OCI-LY3 (cell line): ENCODE data around the gene NKD2.
"Not testable (repeated sequence)": the region's sequence is repeated elsewhere in the genome, so short reads cannot be mapped to it uniquely, and the experiment has no call there.

Experiments
- H2AFZ ChIP-seq: fragments of 200-600, 300-600 bp; shearing (Covaris generic); 2 replicates; pipeline ENCODE4 v1.6.0; 2014; ENCODE audit warnings: antibody characterized with exemption, low read depth, low read length
- H3K27ac ChIP-seq: fragments of 200-600, 300-600 bp; sonication (generic); 2 replicates; pipeline ENCODE4 v1.5.1; 2014; ENCODE audit warnings: mild to moderate bottlenecking, low read length, moderate library complexity, mixed read lengths
- H3K27me3 ChIP-seq: fragments of 200-600, 300-600 bp; sonication (generic); 2 replicates; pipeline ENCODE4 v1.6.1; 2014; ENCODE audit warnings: low read depth, low read length, mixed read lengths
- H3K36me3 ChIP-seq: fragments of 200-600, 300-600 bp; sonication (generic); replicated peaks from 2 replicates; pipeline ENCODE3; 2014; ENCODE audit warnings: low read depth, low read length, mixed read lengths
- H3K4me1 ChIP-seq: fragments of 300-600, 200-600 bp; sonication (generic); 2 replicates; pipeline ENCODE4 v1.6.1; 2014; ENCODE audit warnings: low read length, mixed read lengths
- H3K4me2 ChIP-seq: fragments of 200-600, 300-600 bp; sonication (generic); 2 replicates; pipeline ENCODE4 v1.6.1; 2014; ENCODE audit warnings: low read length, mixed read lengths
- H3K4me3 ChIP-seq: fragments of 300-600, 200-600 bp; sonication (generic); 2 replicates; pipeline ENCODE4 v1.5.1; 2014; ENCODE audit warnings: antibody characterized with exemption, mild to moderate bottlenecking, low read length, moderate library complexity
- H3K79me2 ChIP-seq: fragments of 300-600, 200-600 bp; shearing (Covaris generic); 2 replicates; pipeline ENCODE4 v1.6.1; 2014; ENCODE audit warnings: mild to moderate bottlenecking, low read length, mixed read lengths
- H3K9ac ChIP-seq: fragments of 300-600, 200-600 bp; shearing (Covaris generic); 2 replicates; pipeline ENCODE4 v1.6.0; 2014; ENCODE audit warnings: mild to moderate bottlenecking, low read length, moderate library complexity
- H3K9me3 ChIP-seq: fragments of 200-600, 300-600 bp; shearing (Covaris generic); 2 replicates; pipeline ENCODE4 v1.6.1; 2014; ENCODE audit warnings: low read length, mixed read lengths; ENCODE audit not compliant: insufficient read depth
- H4K20me1 ChIP-seq: fragments of 200-600, 300-600 bp; sonication (generic); 2 replicates; pipeline ENCODE4 v1.6.1; 2016; ENCODE audit warnings: low read length, mixed read lengths; ENCODE audit not compliant: insufficient read depth
- CTCF ChIP-seq: fragments of 200-600, 300-600 bp; sonication (generic); IDR thresholded peaks from 2 replicates; pipeline ENCODE4 v1.5.1; 2014; ENCODE audit warnings: antibody characterized with exemption, low read length, low read depth
- EZH2phosphoT487 ChIP-seq: fragments of 200-600 bp; shearing (Covaris generic); IDR thresholded peaks from 2 replicates; pipeline ENCODE4 v1.6.1; 2018; ENCODE audit warnings: antibody characterized with exemption, mixed run types, low read depth

The NKD2 gene

GRCh38 chr5:966345-966710 lies 42.3 kb upstream of the NKD2 start:
- Histone ChIP-seq H3K27me3 (0 out of 2 replicates have a peak, but pooled peaks cover 7% of the 10 kb centered on the region), H2AFZ (no peak overlapping the region), H3K4me2 (no peak overlapping the region), H3K27ac (no peak overlapping the region), H4K20me1 (no peaks in the 10 kb centered on the region), H3K79me2 (no peaks in the 10 kb centered on the region), H3K9ac (no peak overlapping the region), H3K4me3 (no peak overlapping the region), H3K9me3 (no peaks in the 10 kb centered on the region), H3K36me3 (no peaks in the 10 kb centered on the region), H3K4me1 (no peaks in the 10 kb centered on the region)
- no peak for TF ChIP-seq EZH2phosphoT487
- no peak for TF ChIP-seq CTCF

- no peaks in the 10 kb centered on the region for H3K79me2 ChIP-seq
- H3K9ac ChIP-seq, result no peak overlapping the region
- no peak for TF ChIP-seq EZH2phosphoT487
- TF ChIP-seq CTCF, result no peak
- H3K36me3 ChIP-seq, result no peaks in the 10 kb centered on the region
- no peaks in the 10 kb centered on the region for H3K4me1 ChIP-seq
- no peak overlapping the region for H3K27ac ChIP-seq
- no peak overlapping the region for H3K4me2 ChIP-seq
- H4K20me1 ChIP-seq, result no peaks in the 10 kb centered on the region
- no peak overlapping the region for H3K4me3 ChIP-seq
- 0 out of 2 replicates have a peak, but pooled peaks cover 7% of the 10 kb centered on the region for H3K27me3 ChIP-seq
- H2AFZ ChIP-seq, result no peak overlapping the region
- H3K9me3 ChIP-seq, result no peaks in the 10 kb centered on the region
Measured at GRCh38 chr5:966941-967340, 41.7 kb upstream of the NKD2 start.

- H3K27me3 ChIP-seq, result 0 out of 2 replicates have a peak, but pooled peaks cover 7% of the 10 kb centered on the region
- no peak for TF ChIP-seq EZH2phosphoT487
- TF ChIP-seq CTCF, result no peak
Measured at GRCh38 chr5:968881-969280, 39.7 kb upstream of the NKD2 start.

GRCh38 chr5:969408-969839 lies 39.2 kb upstream of the NKD2 start:
- H3K4me1 ChIP-seq, result no peaks in the 10 kb centered on the region
- H3K27ac ChIP-seq, result no peak overlapping the region
- H3K4me2 ChIP-seq, result no peak overlapping the region
- H3K79me2 ChIP-seq, result no peaks in the 10 kb centered on the region
- no peak overlapping the region for H2AFZ ChIP-seq
- TF ChIP-seq EZH2phosphoT487 (no peak), CTCF (no peak)
- H3K9ac ChIP-seq, result no peak overlapping the region
- H3K9me3 ChIP-seq, result no peaks in the 10 kb centered on the region
- H4K20me1 ChIP-seq, result no peaks in the 10 kb centered on the region
- H3K27me3 ChIP-seq, result 0 out of 2 replicates have a peak, but pooled peaks cover 7% of the 10 kb centered on the region
- H3K4me3 ChIP-seq, result no peak overlapping the region
- H3K36me3 ChIP-seq, result no peaks in the 10 kb centered on the region

More at GRCh38 chr5:968881-969280, 39.7 kb upstream of the NKD2 start:
- no peaks in the 10 kb centered on the region for H3K4me1 ChIP-seq
- H3K9me3 ChIP-seq, result no peaks in the 10 kb centered on the region
- no peaks in the 10 kb centered on the region for H4K20me1 ChIP-seq
- H2AFZ ChIP-seq, result no peak overlapping the region
- H3K4me3 ChIP-seq, result no peak overlapping the region
- H3K36me3 ChIP-seq, result no peaks in the 10 kb centered on the region
- H3K4me2 ChIP-seq, result no peak overlapping the region
- H3K9ac ChIP-seq, result no peak overlapping the region
- H3K27ac ChIP-seq, result no peak overlapping the region
- no peaks in the 10 kb centered on the region for H3K79me2 ChIP-seq

- not testable (repeated sequence) for H3K27ac ChIP-seq, H3K4me1 ChIP-seq, H4K20me1 ChIP-seq, H3K79me2 ChIP-seq, H3K36me3 ChIP-seq, H3K9me3 ChIP-seq, H3K9ac ChIP-seq, H3K4me3 ChIP-seq, H2AFZ ChIP-seq, H3K27me3 ChIP-seq, H3K4me2 ChIP-seq
Measured at GRCh38 chr5:972575-972974, 36.0 kb upstream of the NKD2 start.
